Stimulated activated CD4-positive, alpha-beta T cell treated with anti-CD3 and anti-CD28 coated beads, TNF-alpha, amount 100 ng/mL, for 4 hours (primary cell): ENCODE data around the gene CDC42BPB.
A peak's percentile ranks its signal among the peaks of the same experiment; 100 is the strongest.

Experiments used
- DNase-seq, 3 experiments: peaks; one replicate each; pipeline ENCODE4 v3.0.0-alpha.2; 2020; ENCODE audit warnings: low read depth in 3 of 3

The CDC42BPB gene

GRCh38 chr14:103057372-103058163 lies at the start of gene CDC42BPB:
CDC42BPB (minus strand) TSS chr14:103057549; CDS start chr14:103057173, 376 bp downstream.
- DNase-seq: peak; percentile 16 to 40 (median 39)

DNA sequence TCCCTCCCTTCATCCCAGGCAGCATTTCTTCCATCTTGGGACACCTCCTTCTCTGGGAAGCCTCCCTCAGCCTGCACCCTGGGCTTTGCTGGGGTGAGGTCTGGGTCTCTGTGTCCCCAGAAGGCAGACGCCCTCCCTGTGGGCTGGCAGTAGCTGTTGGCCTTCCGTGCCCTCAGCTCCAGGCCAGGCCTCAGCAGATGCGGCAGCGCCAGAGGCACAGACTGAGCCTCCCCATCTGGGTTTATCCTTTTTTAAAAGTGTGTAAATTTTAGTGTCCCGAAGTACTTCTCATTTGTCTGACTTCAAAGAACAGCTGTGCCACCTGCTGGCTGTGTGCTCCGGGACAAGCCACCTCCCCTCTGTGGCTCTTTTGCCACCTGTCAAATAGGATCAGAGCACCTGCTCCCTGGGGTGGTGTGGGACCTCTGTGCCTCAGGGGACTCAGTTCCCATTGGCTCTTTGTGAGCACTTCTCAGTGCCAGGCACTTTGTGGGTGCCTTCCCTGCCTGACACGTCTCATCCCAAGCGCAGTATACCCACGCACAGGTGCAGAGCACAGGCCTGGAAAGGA lies 48.3 kb upstream of the CDC42BPB start:
- no peak for DNase-seq

- DNase-seq: peak; percentile 59 to 65 (median 63)
Measured at GRCh38 chr14:103104654-103105452, 47.5 kb upstream of the CDC42BPB start.

DNA sequence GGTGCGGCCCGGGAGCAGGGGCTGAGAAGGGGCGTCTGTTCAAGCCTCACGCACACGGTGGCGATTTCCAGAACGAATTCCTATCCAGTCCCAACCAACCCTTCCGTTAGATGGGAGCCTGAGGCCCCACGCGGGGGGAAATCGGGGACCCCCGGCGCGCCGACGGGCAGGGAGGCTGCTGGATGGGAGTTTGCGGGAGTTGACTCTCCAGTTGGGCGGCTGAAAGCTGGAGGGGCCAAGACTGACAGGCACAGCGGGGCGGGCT lies 47.0 kb upstream of the CDC42BPB start:
- DNase-seq: no peak

- DNase-seq: no peak
Measured at GRCh38 chr14:103103461-103104388, 46.4 kb upstream of the CDC42BPB start.

DNA sequence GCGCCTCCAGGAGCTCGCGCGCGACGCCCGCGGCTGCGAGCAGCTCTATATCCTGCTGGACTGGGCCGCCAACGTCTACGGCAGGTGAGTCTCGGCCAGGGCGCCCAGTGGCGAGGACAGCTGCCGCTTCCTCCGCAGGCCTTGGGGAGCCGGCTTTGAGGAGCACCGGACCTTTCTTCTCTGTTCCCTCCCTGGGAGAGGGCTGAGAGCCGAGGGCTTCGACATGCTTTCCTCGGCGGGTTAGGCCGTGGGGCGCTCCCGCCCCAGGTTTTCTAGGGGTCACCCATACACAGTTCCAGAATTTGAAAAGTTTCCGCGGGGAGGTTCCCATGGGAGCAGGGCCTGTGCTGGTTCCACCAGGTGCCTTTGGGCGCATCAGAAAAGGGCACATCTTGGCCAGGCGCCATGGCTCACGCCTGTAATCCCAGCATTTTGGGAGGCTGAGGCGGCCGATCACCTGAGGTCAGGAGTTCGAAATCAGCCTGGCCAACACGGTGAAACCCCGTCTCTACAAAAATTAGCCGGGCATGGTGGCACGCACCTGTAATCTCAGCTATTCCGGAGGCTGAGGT lies 45.4 kb upstream of the CDC42BPB start:
- DNase-seq: no peak

DNA sequence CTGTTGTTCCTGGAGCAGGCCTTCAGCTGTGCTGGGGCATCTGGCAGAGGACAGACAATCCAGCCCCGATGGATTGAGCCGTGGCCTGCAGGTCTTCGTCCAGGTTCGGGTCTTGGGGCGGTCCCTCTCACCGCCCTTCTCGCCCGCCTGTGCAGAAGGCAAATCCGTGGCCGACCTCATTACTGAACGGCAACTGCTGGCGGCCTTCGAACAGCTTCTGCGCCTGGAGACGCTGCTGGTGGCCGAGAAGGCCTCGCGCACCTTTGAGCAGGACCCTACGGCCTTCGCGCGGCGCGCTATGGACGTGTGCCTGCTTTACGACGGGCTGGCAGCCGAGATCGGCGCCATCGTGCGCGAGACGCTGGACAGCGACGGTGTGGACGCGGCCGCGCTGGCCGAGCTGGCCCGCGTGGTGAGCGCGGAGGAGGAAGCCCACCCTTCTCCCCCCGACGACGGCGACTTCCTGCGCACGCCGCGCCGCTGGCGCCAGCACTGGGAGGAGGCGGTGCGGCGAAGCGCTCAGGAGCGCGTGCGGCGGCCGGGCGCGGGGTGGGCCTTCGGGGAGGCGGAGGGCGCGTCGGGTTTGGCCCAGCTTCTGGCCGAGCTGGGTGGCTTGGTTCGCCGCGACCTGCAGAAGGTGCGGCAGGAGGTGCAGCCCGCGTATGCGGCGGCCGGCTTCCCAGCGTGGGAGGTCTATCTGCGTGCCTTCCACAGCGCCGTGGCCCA lies 44.8 kb upstream of the CDC42BPB start:
- DNase-seq: no peak

DNA sequence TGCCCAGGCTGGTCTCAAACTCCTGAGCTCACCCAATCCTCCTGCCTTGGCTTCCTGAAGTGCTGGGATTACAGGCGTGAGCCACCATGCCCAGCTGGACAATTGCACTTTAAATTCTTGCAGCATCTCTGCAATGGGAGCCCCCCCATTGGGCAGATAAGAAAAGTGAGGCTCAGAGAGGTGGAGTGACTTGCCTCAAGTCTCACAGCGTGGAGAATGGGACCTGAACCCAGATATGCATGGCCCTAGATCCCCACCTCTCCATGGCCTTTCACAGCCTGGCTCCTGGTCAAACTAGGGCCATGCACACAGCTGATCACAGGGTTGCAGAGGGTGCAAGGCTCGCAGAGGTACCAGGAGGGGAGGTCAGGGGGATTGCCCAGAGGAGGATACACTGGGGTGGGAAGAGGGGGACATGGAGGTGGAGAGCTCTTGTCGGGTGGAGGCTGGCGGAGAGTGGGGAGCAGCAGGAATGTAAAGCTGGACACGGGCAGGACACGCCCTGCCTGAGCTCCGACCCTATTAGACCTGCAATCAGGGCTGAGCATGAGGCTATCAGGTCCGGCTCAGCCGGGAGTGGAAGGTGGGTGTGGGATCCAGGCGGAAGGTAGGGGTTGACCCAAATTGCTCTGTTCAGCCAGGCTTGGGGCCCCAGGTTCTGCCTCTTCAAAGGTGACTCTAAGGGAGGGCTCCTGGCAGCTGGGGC lies 44.1 kb upstream of the CDC42BPB start:
- no peak for DNase-seq

- DNase-seq: no peak
Measured at GRCh38 chr14:103100281-103101121, 43.2 kb upstream of the CDC42BPB start.

GRCh38 chr14:103099733-103100280 lies 42.5 kb upstream of the CDC42BPB start:
- DNase-seq: no peak

DNA sequence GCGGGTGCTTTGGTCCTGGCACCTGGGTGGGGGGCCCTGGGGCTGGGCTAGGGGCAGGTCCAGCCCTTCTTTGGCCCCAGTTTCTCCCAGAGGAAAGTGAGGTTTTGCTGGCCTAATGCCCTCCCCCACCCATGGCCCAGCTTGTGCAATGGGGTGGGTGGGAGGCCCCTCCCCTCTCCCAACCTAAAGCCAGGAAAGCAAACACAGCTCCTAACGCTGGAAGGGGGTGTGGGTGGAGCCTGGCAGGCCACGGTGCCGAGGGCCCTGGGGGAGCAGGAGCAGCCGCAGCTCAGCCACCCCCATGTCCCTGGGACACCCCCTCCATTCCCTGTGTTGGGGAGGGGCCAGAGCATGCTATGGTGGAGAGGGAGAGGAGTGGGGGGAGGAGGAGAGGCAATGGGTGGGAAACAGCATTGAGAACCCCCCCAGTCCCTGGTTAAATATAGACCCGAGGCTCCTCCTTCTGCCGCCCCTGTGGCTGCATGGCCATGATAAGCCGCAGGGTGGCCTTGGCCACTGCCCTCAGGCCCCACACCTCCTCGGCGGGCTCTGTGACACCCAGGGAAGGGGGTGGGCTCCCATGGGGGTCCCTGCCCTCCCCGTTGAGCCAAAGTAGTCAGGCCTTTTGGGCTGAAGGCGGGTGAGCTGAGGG lies 41.9 kb upstream of the CDC42BPB start:
- no peak for DNase-seq

DNA sequence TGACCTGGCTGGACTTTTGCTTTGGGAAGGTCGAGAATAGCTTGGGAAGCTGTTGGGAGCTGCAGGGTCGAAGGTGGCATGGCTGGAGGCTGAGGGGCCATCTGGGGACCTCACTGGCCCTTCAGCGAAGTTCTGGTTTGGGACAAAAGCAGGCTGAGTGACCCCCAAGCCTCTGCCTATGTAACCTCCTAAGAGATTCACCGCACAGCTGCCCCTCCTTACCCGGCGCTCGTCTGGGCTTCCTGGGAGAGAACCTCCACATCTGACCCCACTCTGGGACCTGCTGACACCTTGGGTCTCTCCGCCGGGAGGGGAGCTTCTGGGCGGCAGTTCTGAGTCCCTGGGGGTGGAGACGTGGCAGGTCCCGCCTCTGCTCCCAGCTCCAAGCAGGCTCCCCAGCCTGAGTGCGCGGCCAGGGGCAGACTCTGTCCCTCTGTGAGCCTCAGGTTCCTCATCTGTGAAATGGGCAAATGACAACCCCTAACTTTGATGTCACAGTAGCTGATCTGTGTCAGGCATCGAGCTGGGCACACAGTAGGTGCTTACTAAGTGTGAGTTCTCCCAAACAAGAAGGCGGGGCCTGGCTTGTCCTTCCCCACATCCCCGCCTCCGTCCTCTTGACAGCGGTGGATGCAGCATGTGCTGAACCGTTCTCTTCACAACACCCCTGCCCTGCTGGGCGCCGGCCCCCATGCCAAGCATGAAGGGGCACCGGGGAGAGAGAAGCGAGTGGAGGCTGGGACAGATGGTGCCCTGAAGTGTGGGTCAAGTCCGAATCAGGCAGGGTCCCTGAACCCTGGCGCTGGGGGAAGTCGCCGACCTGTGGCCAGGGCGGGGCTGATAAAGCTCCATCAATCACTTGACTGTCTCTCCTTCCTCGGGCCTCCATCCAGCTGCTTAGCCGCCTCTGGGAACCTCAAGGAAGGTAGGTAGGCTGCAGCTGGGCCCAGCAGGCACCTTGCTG lies 40.9 kb upstream of the CDC42BPB start:
- DNase-seq: no peak

DNA sequence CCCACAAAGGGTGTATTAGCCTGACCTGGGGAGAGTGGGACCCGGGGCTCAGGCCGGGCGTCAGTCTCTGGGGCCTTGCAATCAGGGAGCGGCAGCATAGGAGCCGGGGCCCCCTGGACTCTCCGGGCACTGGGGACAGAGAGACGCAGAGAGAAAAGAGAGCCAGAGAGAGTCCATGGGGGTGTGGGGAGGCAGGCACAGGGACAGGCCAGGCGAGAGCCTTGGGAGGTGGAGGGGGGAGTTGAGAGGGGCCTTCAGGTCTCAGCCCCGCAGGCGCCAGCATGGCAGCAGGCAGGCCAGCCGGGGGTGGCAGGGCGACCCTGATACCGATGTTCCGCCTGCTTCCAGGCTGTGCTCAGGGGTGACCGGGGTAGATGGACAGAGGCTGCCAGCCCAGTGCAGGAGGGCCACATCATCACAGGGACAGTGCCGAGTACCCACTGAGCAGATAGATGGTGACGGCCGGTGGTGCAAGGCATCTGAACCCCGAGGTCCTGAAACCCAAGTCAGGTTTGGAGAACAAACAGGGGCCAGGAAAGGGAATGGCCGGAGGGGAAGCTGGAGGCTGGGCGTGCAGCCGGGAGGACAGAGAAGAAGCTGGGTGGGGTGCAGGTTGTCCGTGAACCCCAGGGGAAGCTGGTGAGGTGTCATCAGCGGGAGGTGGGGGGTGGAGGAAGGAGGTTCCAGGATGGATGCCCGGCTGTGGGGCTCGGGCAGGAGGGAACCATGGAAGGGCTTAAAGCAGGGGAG lies 40.1 kb upstream of the CDC42BPB start:
- DNase-seq: no peak

DNA sequence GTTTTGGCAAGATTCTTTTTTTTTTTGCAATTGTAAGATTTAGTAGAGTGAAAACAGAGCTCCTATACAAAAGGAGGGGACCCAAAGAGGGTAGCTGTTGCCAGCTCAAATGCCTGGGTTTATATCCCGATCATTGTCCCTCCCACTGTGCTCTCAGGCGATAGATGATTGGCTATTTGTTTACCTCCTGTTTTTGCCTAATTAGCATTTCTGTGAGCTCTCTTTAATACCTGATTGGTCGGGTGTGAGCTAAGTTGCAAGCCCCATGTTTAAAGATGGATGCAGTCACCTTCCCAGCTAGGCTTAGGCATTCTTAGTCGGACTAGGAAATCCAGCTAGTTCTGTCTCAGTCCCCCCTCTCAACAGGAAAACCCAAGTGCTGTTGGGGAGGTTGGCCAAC lies 39.0 kb upstream of the CDC42BPB start:
- no peak for DNase-seq

- no peak for DNase-seq
Measured at GRCh38 chr14:103095210-103095778, 37.9 kb upstream of the CDC42BPB start.
